GM18499 (cell line): ENCODE measurements around the gene UBASH3A.
A peak's percentile ranks its signal among the peaks of the same experiment; 100 is the strongest.

Source experiments
- ATAC-seq: cut with Tn5 transposase; IDR thresholded peaks from one replicate; pipeline ENCODE4 v1.9.1; 2021; ENCODE audit warnings: moderate number of reproducible peaks; ENCODE audit not compliant: insufficient read depth, unreplicated experiment

UBASH3A gene

GRCh38 chr21:42388740-42389448 is 14.8 kb upstream of the UBASH3A start:
- ATAC-seq = no peak

GRCh38 chr21:42389449-42389835 is 14.3 kb upstream of the UBASH3A start:
- no peak for ATAC-seq

- ATAC-seq = no peak
These were observed 13.5 kb upstream of the UBASH3A start for GRCh38 chr21:42390193-42390592.

GRCh38 chr21:42390696-42391095 is 13.0 kb upstream of the UBASH3A start:
- ATAC-seq = no peak

- ATAC-seq = no peak
These were observed 12.4 kb upstream of the UBASH3A start for GRCh38 chr21:42391297-42391696.

- peak; percentile 71 for ATAC-seq
These were observed 10.8 kb upstream of the UBASH3A start for GRCh38 chr21:42392731-42393442.

- ATAC-seq = no peak
These were observed 10.2 kb upstream of the UBASH3A start for GRCh38 chr21:42393443-42393950.

- no peak for ATAC-seq
These were observed 8.4 kb upstream of the UBASH3A start for GRCh38 chr21:42395302-42395701.

GRCh38 chr21:42395905-42396651 is 7.6 kb upstream of the UBASH3A start, which contains the start of gene TMPRSS3:
Gene TMPRSS3, minus strand, starts transcription at chr21:42396052. Its CDS starts 635 bp downstream, at chr21:42395417.
- ATAC-seq = no peak

GRCh38 chr21:42396799-42397745 is 6.6 kb upstream of the UBASH3A start:
- ATAC-seq = no peak

- no peak for ATAC-seq
These were observed 5.8 kb upstream of the UBASH3A start for GRCh38 chr21:42397746-42398394.

- no peak for ATAC-seq
These were observed 5.2 kb upstream of the UBASH3A start for GRCh38 chr21:42398436-42399028.

GRCh38 chr21:42400525-42400924 is 3.2 kb upstream of the UBASH3A start:
- no peak for ATAC-seq

- ATAC-seq = no peak
These were observed 2.5 kb upstream of the UBASH3A start for GRCh38 chr21:42401154-42401553.

GRCh38 chr21:42401820-42402251 is 1.9 kb upstream of the UBASH3A start:
- no peak for ATAC-seq

GRCh38 chr21:42404539-42404938 is 837 bp downstream of the UBASH3A start:
- ATAC-seq = no peak

GRCh38 chr21:42405064-42406013 is 1.6 kb downstream of the UBASH3A start:
- ATAC-seq = no peak

GRCh38 chr21:42406201-42406621 is 2.5 kb downstream of the UBASH3A start:
- ATAC-seq = no peak
